Kidney (tissue), 14 donors: ENCODE data around the gene POLD3. TPM values are rescaled to one million over a fixed set of nuclear protein-coding genes. Genes with fewer than 3 reads are reported as not detected.

ENCODE experiments used
- DNase-seq, 5 donors: peaks; one replicate each; pipeline ENCODE4 v3.0.0-alpha.2; 2013 to 2020
- FAIRE-seq: peaks from 2 replicates; lab custom pipeline; 2012; peaks lifted over from hg19 to GRCh38; lab: Jason Lieb, UNC
- H3K27ac ChIP-seq, 2 donors: one replicate each; pipeline ENCODE4 v1.7.0; 2013; ENCODE audit warnings: low read depth in 2 of 2, low read length in 2 of 2, inconsistent platforms in 1 of 2
- H3K27me3 ChIP-seq: one replicate; pipeline ENCODE4 v1.7.1; 2013; ENCODE audit warnings: low read length, inconsistent platforms; ENCODE audit not compliant: control insufficient read depth, insufficient read depth
- H3K36me3 ChIP-seq, 3 donors: one replicate each; pipeline versions ENCODE4 v1.7.0 to v1.7.1; 2013; ENCODE audit warnings: low read length in 3 of 3, control low read depth in 1 of 3, inconsistent platforms in 1 of 3; ENCODE audit not compliant: insufficient read depth in 3 of 3, control insufficient read depth in 2 of 3
- H3K4me1 ChIP-seq, 3 donors: one replicate each; pipeline versions ENCODE4 v1.7.0 to v1.7.1; 2013; ENCODE audit warnings: low read length in 3 of 3, inconsistent platforms in 1 of 3, low read depth in 1 of 3; ENCODE audit not compliant: control insufficient read depth in 2 of 3, insufficient read depth in 2 of 3
- H3K4me3 ChIP-seq, 3 donors: one replicate each; pipeline versions ENCODE4 v1.7.0 to v1.8.1; 2013; ENCODE audit warnings: low read length in 3 of 3, control low read depth in 1 of 3, inconsistent platforms in 1 of 3
- H3K9ac ChIP-seq, 3 donors: one replicate each; pipeline versions ENCODE4 v1.7.0 to v1.7.1; 2013; ENCODE audit warnings: low read length in 3 of 3, control low read depth in 1 of 3, inconsistent platforms in 1 of 3
- H3K9me3 ChIP-seq, 3 donors: one replicate each; pipeline versions ENCODE4 v1.7.0 to v1.7.1; 2013; ENCODE audit warnings: low read length in 3 of 3, control low read depth in 1 of 3, inconsistent platforms in 1 of 3; ENCODE audit not compliant: control insufficient read depth in 2 of 3, insufficient read depth in 1 of 3
- intact Hi-C: fragments of 100-400 bp; cut with DNase I; formaldehyde crosslinking; loops from one replicate; pipeline ENCODE4 v1.11.1; 2022
- polyA plus RNA-seq: library from polyadenylated mRNA; stranded (reverse); fragments of 350-450 nt; fragmentation: Illumina TruSeq; extraction: RNeasy Lipid Tissue Mini Kit (QIAGEN cat#74804); gene quantifications from one replicate; pipeline ENCODE4 v1.2.3, GENCODE V29; 2014; ENCODE audit warnings: low read depth, low replicate concordance; ENCODE audit not compliant: insufficient read depth
- total RNA-seq: library from RNA; stranded (reverse); fragmentation: NEBNext Ultra II Directional; extraction: Animal tissue kit (Norgen Biotek cat#: 25700); gene quantifications from one replicate; pipeline ENCODE4 v1.2.1, GENCODE V29; 2021
- TF ChIP-seq, protein P1 (sequence below): IDR thresholded peaks from 3 replicates; pipeline ENCODE4 v1.5.1; 2012; ENCODE audit warnings: mild to moderate bottlenecking, moderate library complexity, borderline replicate concordance; ENCODE audit not compliant: insufficient read depth; ENCODE audit errors: extremely low read depth
- donor health status: control.
- donor health status: control.
- donor health status: control.
- donor health status: control.
- donor health status: control.
- donor health status: DM: yes; HTN: yes; CAD: no.
- donor health status: Normal renal cell carcinoma (clear cell type).

Gene POLD3
- total and polyA plus RNA-seq, 2 donors from 2014 or later, result 12.8 to 22.3 TPM

GRCh38 chr11:74602637-74603556 lies 10.5 kb downstream of the POLD3 start:
- H3K27ac ChIP-seq, result peak overlapping the region in 1 of 2 donors; percentile 6
- no peaks in the 10 kb centered on the region for H3K9me3 ChIP-seq
- no peak overlapping the region for H3K9ac ChIP-seq
- FAIRE-seq, result no peak
- no peak for DNase-seq
- intact Hi-C loops, result no loop called here
- H3K27me3 ChIP-seq, result no peaks in the 10 kb centered on the region
- TF ChIP-seq, protein P1, sequence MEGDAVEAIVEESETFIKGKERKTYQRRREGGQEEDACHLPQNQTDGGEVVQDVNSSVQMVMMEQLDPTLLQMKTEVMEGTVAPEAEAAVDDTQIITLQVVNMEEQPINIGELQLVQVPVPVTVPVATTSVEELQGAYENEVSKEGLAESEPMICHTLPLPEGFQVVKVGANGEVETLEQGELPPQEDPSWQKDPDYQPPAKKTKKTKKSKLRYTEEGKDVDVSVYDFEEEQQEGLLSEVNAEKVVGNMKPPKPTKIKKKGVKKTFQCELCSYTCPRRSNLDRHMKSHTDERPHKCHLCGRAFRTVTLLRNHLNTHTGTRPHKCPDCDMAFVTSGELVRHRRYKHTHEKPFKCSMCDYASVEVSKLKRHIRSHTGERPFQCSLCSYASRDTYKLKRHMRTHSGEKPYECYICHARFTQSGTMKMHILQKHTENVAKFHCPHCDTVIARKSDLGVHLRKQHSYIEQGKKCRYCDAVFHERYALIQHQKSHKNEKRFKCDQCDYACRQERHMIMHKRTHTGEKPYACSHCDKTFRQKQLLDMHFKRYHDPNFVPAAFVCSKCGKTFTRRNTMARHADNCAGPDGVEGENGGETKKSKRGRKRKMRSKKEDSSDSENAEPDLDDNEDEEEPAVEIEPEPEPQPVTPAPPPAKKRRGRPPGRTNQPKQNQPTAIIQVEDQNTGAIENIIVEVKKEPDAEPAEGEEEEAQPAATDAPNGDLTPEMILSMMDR, result no peak
- no peaks in the 10 kb centered on the region for H3K4me1 ChIP-seq
- peaks cover 0 to 4% (median 0%) of the 10 kb centered on the region in 3 donors for H3K36me3 ChIP-seq
- no peak overlapping the region for H3K4me3 ChIP-seq

DNA sequence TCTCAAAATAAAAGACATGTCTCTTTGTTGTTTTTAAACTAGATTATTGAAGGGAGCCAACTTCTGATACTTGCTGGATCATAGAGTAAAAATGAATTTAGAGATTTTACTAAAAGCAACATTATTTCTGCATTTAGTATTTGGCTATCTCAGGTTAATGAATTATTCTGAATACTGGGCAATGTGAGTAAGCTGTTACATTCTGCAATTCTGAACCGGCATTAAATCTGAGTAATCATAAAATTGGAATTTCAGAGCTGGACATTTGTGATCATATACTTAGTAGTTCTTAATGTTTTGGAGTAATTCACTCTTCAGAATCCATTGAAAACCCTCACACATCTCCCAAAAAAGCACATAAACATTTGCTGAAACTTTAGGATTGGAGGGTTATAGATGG lies 11.5 kb downstream of the POLD3 start:
- Histone ChIP-seq H3K36me3 (peaks cover 0 to 4% (median 0%) of the 10 kb centered on the region in 3 donors), H3K4me3 (peak overlapping the region in 1 of 3 donors; percentile 14), H3K9ac (no peak overlapping the region), H3K9me3 (no peaks in the 10 kb centered on the region), H3K27me3 (no peaks in the 10 kb centered on the region), H3K27ac (no peak overlapping the region), H3K4me1 (no peaks in the 10 kb centered on the region)
- DNase-seq (no peak), FAIRE-seq (no peak)
- intact Hi-C loops, result no loop called here
- TF ChIP-seq, protein P1, result no peak

GRCh38 chr11:74604311-74604710 lies 11.9 kb downstream of the POLD3 start:
- TF ChIP-seq, protein P1, result no peak
- H3K4me3 ChIP-seq, result peak overlapping the region in 2 of 3 donors; percentile 33 to 50
- no peaks in the 10 kb centered on the region for H3K27me3 ChIP-seq
- H3K27ac ChIP-seq, result no peak overlapping the region
- intact Hi-C loops, result no loop called here
- no peak overlapping the region for H3K9ac ChIP-seq
- no peak for DNase-seq
- no peaks in the 10 kb centered on the region for H3K4me1 ChIP-seq
- no peaks in the 10 kb centered on the region for H3K9me3 ChIP-seq
- H3K36me3 ChIP-seq, result peaks cover 0 to 4% (median 0%) of the 10 kb centered on the region in 3 donors
- FAIRE-seq, result no peak
